ENCODE data around the gene SMIM32.

SMIM32 gene

GRCh38 chr5:136192526-136193321 is at the start of gene SMIM32:
SMIM32 (minus strand) TSS chr5:136193162; CDS start chr5:136192524, 638 bp downstream.
- Histone ChIP-seq H3K9me3 (ENCODE audit: control insufficient read depth, insufficient read depth, low read length) (no peaks in the 10 kb centered on the region), H3K27me3 (ENCODE audit: control insufficient read depth, insufficient read depth, low read length) (peaks cover 87% of the 10 kb centered on the region), H3K4me3 (ENCODE audit: low read depth, low read length) (peak within 1 kb of the TSS; percentile 53), H3K36me3 (ENCODE audit: control insufficient read depth, insufficient read depth, low read length) (no peaks in the 10 kb centered on the region), H3K4me1 (ENCODE audit: control insufficient read depth, insufficient read depth, low read length) (peaks cover 3% of the 10 kb centered on the region), H3K9ac (ENCODE audit: low read depth, low read length) (peak within 1 kb of the TSS; percentile 24)

- H3K9me3 ChIP-seq (ENCODE audit: control insufficient read depth, insufficient read depth, low read length), result no peaks in the 10 kb centered on the region
- H3K9ac ChIP-seq (ENCODE audit: low read depth, low read length), result no peak overlapping the region
- H3K27me3 ChIP-seq (ENCODE audit: control insufficient read depth, insufficient read depth, low read length), result no peaks in the 10 kb centered on the region
- H3K36me3 ChIP-seq (ENCODE audit: control insufficient read depth, insufficient read depth, low read length), result no peaks in the 10 kb centered on the region
- no peaks in the 10 kb centered on the region for H3K4me1 ChIP-seq (ENCODE audit: control insufficient read depth, insufficient read depth, low read length)
- no peak overlapping the region for H3K4me3 ChIP-seq (ENCODE audit: low read depth, low read length)
These were observed 49.6 kb upstream of the SMIM32 start for GRCh38 chr5:136242611-136243010.

- H3K27me3 ChIP-seq (ENCODE audit: control insufficient read depth, insufficient read depth, low read length), result no peaks in the 10 kb centered on the region
- H3K9me3 ChIP-seq (ENCODE audit: control insufficient read depth, insufficient read depth, low read length), result no peaks in the 10 kb centered on the region
- no peak overlapping the region for H3K4me3 ChIP-seq (ENCODE audit: low read depth, low read length)
- no peaks in the 10 kb centered on the region for H3K36me3 ChIP-seq (ENCODE audit: control insufficient read depth, insufficient read depth, low read length)
- no peak overlapping the region for H3K9ac ChIP-seq (ENCODE audit: low read depth, low read length)
- H3K4me1 ChIP-seq (ENCODE audit: control insufficient read depth, insufficient read depth, low read length), result no peaks in the 10 kb centered on the region
These were observed 49.2 kb upstream of the SMIM32 start for GRCh38 chr5:136242136-136242535.

- Histone ChIP-seq H3K9me3 (ENCODE audit: control insufficient read depth, insufficient read depth, low read length) (no peaks in the 10 kb centered on the region), H3K36me3 (ENCODE audit: control insufficient read depth, insufficient read depth, low read length) (no peaks in the 10 kb centered on the region), H3K4me1 (ENCODE audit: control insufficient read depth, insufficient read depth, low read length) (no peaks in the 10 kb centered on the region), H3K4me3 (ENCODE audit: low read depth, low read length) (no peak overlapping the region), H3K9ac (ENCODE audit: low read depth, low read length) (no peak overlapping the region), H3K27me3 (ENCODE audit: control insufficient read depth, insufficient read depth, low read length) (no peaks in the 10 kb centered on the region)
These were observed 47.9 kb upstream of the SMIM32 start for GRCh38 chr5:136240894-136241293.

GRCh38 chr5:136236479-136237083 is 43.6 kb upstream of the SMIM32 start:
- Histone ChIP-seq H3K36me3 (ENCODE audit: control insufficient read depth, insufficient read depth, low read length) (no peaks in the 10 kb centered on the region), H3K27me3 (ENCODE audit: control insufficient read depth, insufficient read depth, low read length) (no peaks in the 10 kb centered on the region), H3K9ac (ENCODE audit: low read depth, low read length) (no peak overlapping the region), H3K4me1 (ENCODE audit: control insufficient read depth, insufficient read depth, low read length) (no peaks in the 10 kb centered on the region), H3K9me3 (ENCODE audit: control insufficient read depth, insufficient read depth, low read length) (no peaks in the 10 kb centered on the region), H3K4me3 (ENCODE audit: low read depth, low read length) (no peak overlapping the region)

- Histone ChIP-seq H3K4me1 (ENCODE audit: control insufficient read depth, insufficient read depth, low read length) (peaks cover 3% of the 10 kb centered on the region), H3K9ac (ENCODE audit: low read depth, low read length) (no peak overlapping the region), H3K27me3 (ENCODE audit: control insufficient read depth, insufficient read depth, low read length) (no peaks in the 10 kb centered on the region), H3K4me3 (ENCODE audit: low read depth, low read length) (no peak overlapping the region), H3K9me3 (ENCODE audit: control insufficient read depth, insufficient read depth, low read length) (no peaks in the 10 kb centered on the region), H3K36me3 (ENCODE audit: control insufficient read depth, insufficient read depth, low read length) (no peaks in the 10 kb centered on the region)
These were observed 42.4 kb upstream of the SMIM32 start for GRCh38 chr5:136235321-136235720.

GRCh38 chr5:136232316-136232715 is 39.4 kb upstream of the SMIM32 start:
- Histone ChIP-seq H3K4me1 (ENCODE audit: control insufficient read depth, insufficient read depth, low read length) (peaks cover 4% of the 10 kb centered on the region), H3K9ac (ENCODE audit: low read depth, low read length) (no peak overlapping the region), H3K4me3 (ENCODE audit: low read depth, low read length) (no peak overlapping the region), H3K9me3 (ENCODE audit: control insufficient read depth, insufficient read depth, low read length) (no peaks in the 10 kb centered on the region), H3K36me3 (ENCODE audit: control insufficient read depth, insufficient read depth, low read length) (no peaks in the 10 kb centered on the region), H3K27me3 (ENCODE audit: control insufficient read depth, insufficient read depth, low read length) (no peaks in the 10 kb centered on the region)

GRCh38 chr5:136230176-136230575 is 37.2 kb upstream of the SMIM32 start:
- Histone ChIP-seq H3K27me3 (ENCODE audit: control insufficient read depth, insufficient read depth, low read length) (no peaks in the 10 kb centered on the region), H3K4me1 (ENCODE audit: control insufficient read depth, insufficient read depth, low read length) (peaks cover 4% of the 10 kb centered on the region), H3K9ac (ENCODE audit: low read depth, low read length) (no peak overlapping the region)

GRCh38 chr5:136228136-136228757 is 35.3 kb upstream of the SMIM32 start:
- Histone ChIP-seq H3K9me3 (ENCODE audit: control insufficient read depth, insufficient read depth, low read length) (no peaks in the 10 kb centered on the region), H3K4me3 (ENCODE audit: low read depth, low read length) (no peak overlapping the region), H3K4me1 (ENCODE audit: control insufficient read depth, insufficient read depth, low read length) (peaks cover 4% of the 10 kb centered on the region), H3K27me3 (ENCODE audit: control insufficient read depth, insufficient read depth, low read length) (no peaks in the 10 kb centered on the region), H3K9ac (ENCODE audit: low read depth, low read length) (no peak overlapping the region), H3K36me3 (ENCODE audit: control insufficient read depth, insufficient read depth, low read length) (no peaks in the 10 kb centered on the region)

More at GRCh38 chr5:136230176-136230575, 37.2 kb upstream of the SMIM32 start:
- no peaks in the 10 kb centered on the region for H3K36me3 ChIP-seq (ENCODE audit: control insufficient read depth, insufficient read depth, low read length)
- H3K9me3 ChIP-seq (ENCODE audit: control insufficient read depth, insufficient read depth, low read length), result no peaks in the 10 kb centered on the region
- no peak overlapping the region for H3K4me3 ChIP-seq (ENCODE audit: low read depth, low read length)

- Histone ChIP-seq H3K4me3 (ENCODE audit: low read depth, low read length) (no peak overlapping the region), H3K9me3 (ENCODE audit: control insufficient read depth, insufficient read depth, low read length) (no peaks in the 10 kb centered on the region), H3K27me3 (ENCODE audit: control insufficient read depth, insufficient read depth, low read length) (no peaks in the 10 kb centered on the region), H3K36me3 (ENCODE audit: control insufficient read depth, insufficient read depth, low read length) (no peaks in the 10 kb centered on the region), H3K4me1 (ENCODE audit: control insufficient read depth, insufficient read depth, low read length) (peaks cover 4% of the 10 kb centered on the region), H3K9ac (ENCODE audit: low read depth, low read length) (no peak overlapping the region)
These were observed 33.4 kb upstream of the SMIM32 start for GRCh38 chr5:136226401-136226800.

GRCh38 chr5:136225796-136226195 is 32.8 kb upstream of the SMIM32 start:
- Histone ChIP-seq H3K9ac (ENCODE audit: low read depth, low read length) (no peak overlapping the region), H3K4me3 (ENCODE audit: low read depth, low read length) (no peak overlapping the region), H3K9me3 (ENCODE audit: control insufficient read depth, insufficient read depth, low read length) (no peaks in the 10 kb centered on the region), H3K4me1 (ENCODE audit: control insufficient read depth, insufficient read depth, low read length) (peaks cover 4% of the 10 kb centered on the region), H3K27me3 (ENCODE audit: control insufficient read depth, insufficient read depth, low read length) (no peaks in the 10 kb centered on the region), H3K36me3 (ENCODE audit: control insufficient read depth, insufficient read depth, low read length) (no peaks in the 10 kb centered on the region)
